Epithelial cell of esophagus (primary cell): Measurements from ENCODE around the gene ASB10.
A peak's percentile ranks its signal among the peaks of the same experiment; 100 is the strongest.

ENCODE experiments used
- DNase-seq: peaks from one replicate; pipeline ENCODE4 v3.0.0; 2010; ENCODE audit warnings: low read depth
- H3K4me3 ChIP-seq: 2 replicates; pipeline ENCODE4 v1.5.1; 2011; ENCODE audit warnings: mild to moderate bottlenecking, low read length, control low read depth
- TF ChIP-seq, protein P1 (sequence below): IDR thresholded peaks from 2 replicates; pipeline ENCODE4 v1.5.1; 2011; ENCODE audit warnings: low read depth, mild to moderate bottlenecking, low read length, control low read depth, inconsistent platforms; ENCODE audit not compliant: insufficient read depth; ENCODE audit errors: missing control alignments

Gene ASB10

DNA sequence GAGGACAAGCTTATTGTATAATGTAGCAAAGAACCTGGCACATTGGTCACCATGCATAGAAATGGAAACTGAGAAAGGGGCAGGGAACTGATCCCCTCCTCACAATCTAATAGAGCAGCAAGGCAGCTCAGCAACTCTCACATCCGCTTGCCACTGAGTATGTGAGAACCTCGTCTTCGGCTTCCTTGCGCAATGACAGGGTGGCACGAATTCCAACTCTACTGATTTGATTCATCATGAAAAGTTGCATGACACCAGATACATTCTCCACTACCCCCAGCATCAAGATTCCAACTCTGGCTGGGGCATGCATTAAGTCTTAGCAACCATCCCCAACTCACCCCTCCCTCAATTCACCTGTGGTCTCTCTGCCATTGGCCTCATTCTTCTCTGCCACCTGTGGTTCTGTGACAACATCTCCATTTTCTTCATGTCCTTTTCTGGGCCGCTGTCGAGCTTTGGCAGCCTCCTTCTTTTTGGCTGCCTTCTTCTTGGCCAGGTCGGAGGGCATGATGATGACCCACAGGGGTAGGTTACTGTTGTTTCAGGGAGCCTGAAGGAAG lies 39.0 kb upstream of the ASB10 start:
- H3K4me3 ChIP-seq, result peak overlapping the region; percentile 85
- peak; percentile 54 for DNase-seq
- TF ChIP-seq, protein P1, sequence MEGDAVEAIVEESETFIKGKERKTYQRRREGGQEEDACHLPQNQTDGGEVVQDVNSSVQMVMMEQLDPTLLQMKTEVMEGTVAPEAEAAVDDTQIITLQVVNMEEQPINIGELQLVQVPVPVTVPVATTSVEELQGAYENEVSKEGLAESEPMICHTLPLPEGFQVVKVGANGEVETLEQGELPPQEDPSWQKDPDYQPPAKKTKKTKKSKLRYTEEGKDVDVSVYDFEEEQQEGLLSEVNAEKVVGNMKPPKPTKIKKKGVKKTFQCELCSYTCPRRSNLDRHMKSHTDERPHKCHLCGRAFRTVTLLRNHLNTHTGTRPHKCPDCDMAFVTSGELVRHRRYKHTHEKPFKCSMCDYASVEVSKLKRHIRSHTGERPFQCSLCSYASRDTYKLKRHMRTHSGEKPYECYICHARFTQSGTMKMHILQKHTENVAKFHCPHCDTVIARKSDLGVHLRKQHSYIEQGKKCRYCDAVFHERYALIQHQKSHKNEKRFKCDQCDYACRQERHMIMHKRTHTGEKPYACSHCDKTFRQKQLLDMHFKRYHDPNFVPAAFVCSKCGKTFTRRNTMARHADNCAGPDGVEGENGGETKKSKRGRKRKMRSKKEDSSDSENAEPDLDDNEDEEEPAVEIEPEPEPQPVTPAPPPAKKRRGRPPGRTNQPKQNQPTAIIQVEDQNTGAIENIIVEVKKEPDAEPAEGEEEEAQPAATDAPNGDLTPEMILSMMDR, result no peak

DNA sequence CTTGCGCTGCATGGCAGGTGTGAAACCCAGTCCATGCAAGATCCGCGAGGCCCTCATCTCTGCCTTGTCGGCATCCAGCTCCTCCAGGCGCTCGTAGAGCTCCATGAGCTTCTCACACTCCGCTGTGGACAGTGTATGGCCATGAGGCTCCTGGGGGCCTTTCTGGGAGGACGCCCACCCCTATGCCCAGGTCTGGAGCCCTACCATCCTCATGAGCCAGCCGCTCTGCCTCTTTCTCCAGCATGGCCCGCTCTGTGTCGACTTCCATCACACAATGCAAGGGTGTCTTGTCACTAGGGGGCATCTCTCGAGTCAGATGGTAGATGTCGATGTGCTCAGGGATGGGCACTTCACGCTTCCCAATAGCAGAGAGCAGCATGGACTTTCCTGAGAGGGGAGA lies 36.7 kb upstream of the ASB10 start:
- H3K4me3 ChIP-seq, result no peak overlapping the region
- TF ChIP-seq, protein P1, result no peak
- no peak for DNase-seq

DNA sequence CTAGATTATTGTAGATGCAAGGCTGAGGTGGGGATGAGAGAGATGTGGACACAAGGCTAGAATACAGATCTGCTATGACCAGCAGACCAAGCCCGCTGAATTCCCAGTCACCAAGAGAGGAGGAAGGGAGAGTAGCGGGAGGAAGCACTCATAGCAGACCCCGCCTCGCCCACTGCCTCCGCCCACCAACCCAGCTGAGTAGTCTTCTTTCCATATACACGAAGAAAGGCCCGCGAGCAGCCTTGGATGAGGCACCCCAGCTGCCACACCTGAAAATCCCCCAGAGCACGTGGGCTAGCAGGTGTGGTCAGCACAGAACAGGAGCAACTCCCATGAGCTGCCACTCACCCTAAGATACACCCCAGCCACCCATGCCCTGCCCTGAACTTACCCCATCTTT lies 31.1 kb upstream of the ASB10 start:
- DNase-seq, result peak; percentile 13
- TF ChIP-seq, protein P1, result no peak

DNA sequence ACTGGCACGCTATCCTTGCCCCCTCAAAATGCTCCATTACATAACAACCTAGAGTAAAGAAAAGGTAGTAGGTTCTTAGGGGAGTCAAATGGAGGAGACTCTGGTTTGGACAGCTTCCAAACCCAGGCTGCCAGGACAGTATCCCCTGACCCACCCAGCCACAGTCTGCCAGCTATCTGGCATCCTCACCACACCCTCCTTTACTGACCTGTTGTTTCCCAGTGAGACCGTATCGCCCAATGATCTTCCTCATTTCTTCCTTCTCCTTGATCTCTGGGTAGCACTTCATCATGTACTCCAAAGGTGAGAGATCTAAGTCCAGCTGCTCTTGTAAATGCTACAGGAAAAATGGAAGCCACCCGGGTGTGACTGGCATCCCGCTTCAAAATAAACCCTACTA lies 28.3 kb upstream of the ASB10 start:
- DNase-seq, result no peak
- H3K4me3 ChIP-seq, result no peak overlapping the region
- TF ChIP-seq, protein P1, result no peak

More for the DNA sequence above, 31.1 kb upstream of the ASB10 start:
- H3K4me3 ChIP-seq, result no peak overlapping the region

DNA sequence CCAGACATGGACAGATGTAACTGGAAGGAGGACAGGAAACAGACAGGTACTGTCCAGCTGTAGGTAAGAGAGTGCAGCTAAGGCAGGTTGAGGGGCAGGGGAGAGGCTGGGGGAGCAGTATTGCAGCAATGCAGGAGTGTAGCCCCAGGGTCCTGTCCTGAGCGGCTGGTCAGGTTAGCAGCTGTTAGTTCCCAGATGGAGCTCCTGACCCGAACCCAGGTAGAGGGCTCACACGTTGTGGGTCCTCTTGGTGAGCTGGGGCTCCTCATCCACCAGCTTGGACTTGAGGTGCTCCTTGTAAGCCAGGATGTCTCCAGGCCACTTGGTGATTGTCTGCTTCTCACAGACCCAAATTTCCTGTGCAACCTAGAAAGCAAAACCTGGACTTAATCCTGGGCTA lies 26.8 kb upstream of the ASB10 start:
- H3K4me3 ChIP-seq, result no peak overlapping the region
- DNase-seq, result no peak
- TF ChIP-seq, protein P1, result no peak

DNA sequence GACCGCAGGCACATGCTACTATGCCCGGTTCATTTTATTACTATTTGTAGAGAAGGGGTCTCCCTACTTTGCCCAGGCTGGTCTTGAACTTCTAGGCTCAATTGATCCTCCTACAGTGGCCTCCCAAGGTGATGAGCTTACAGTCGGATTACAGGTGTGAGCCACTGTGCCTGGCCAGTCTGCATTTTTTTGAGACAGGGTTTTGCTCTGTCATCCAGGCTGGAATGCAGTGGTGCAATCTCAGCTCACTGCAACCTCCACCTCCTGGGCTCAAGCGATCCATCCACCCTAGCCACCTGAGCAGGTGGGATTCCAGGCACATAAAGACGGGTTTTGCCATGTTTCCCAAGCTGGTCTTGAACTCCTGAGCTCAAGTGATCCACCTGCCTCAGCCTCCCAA lies 25.6 kb upstream of the ASB10 start:
- peak; percentile 62 for DNase-seq
- TF ChIP-seq, protein P1, result no peak
- H3K4me3 ChIP-seq, result no peak overlapping the region

DNA sequence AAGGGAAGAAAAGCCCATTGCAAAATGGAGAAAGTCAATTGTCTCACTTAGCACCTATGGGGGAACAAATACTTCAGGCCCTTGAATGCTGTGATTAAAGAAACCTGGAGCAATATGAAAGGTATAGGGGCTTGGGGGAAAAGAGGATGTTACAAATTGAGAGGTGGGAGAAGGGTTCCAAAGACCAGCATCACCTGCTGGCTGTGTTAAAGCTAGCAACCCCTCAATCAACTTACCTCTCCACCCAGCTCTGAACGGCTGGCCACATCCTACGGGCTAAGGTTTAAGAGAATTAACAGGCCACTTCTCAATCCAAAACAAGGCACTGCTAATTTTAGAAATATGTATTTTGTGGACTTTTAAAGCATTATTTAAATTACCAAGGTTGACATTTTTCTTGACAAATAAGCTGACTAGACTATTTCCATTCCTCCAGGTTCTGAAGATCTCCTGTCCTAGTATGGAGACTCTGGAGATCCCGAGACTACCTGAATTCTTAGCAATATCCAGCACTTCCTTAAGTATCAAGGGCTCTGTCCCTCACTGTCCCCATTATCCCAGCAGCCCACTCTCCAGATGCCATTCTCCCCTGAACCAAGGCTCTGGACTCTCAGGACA lies 24.2 kb upstream of the ASB10 start:
- DNase-seq, result no peak
- TF ChIP-seq, protein P1, result no peak
- no peak overlapping the region for H3K4me3 ChIP-seq
